Osteoblast (primary cell): ENCODE data around the gene AUTS2. TPM values are rescaled to one million over a fixed set of nuclear protein-coding genes. Genes with fewer than 3 reads are reported as not detected.
"Not testable (repeated sequence)": the region's sequence is repeated elsewhere in the genome, so short reads cannot be mapped to it uniquely, and the experiment has no call there.

Source experiments
- DNase-seq: peaks from one replicate; pipeline ENCODE4 v3.0.0; 2011; ENCODE audit warnings: low spot score, mixed read lengths; ENCODE audit not compliant: insufficient read length; ENCODE audit errors: missing footprints
- H2AFZ ChIP-seq: 2 replicates; pipeline ENCODE4 v1.6.0; 2011; ENCODE audit warnings: mild to moderate bottlenecking, low read length
- H3K27ac ChIP-seq: 2 replicates; pipeline ENCODE4 v1.5.1; 2011; ENCODE audit warnings: mild to moderate bottlenecking, low read depth, low read length, moderate library complexity
- H3K27me3 ChIP-seq: 2 replicates; pipeline ENCODE4 v1.6.0; 2012; ENCODE audit warnings: mild to moderate bottlenecking, control low read depth, inconsistent platforms, low read length, moderate library complexity; ENCODE audit not compliant: insufficient read depth
- H3K36me3 ChIP-seq: 2 replicates; pipeline ENCODE4 v1.5.1; 2011; ENCODE audit warnings: mild to moderate bottlenecking, low read length, control low read depth, moderate library complexity; ENCODE audit not compliant: insufficient read depth
- H3K4me1 ChIP-seq: 2 replicates; pipeline ENCODE4 v1.5.1; 2011; ENCODE audit warnings: mild to moderate bottlenecking, low read length, control low read depth, moderate library complexity; ENCODE audit not compliant: insufficient read depth
- H3K4me2 ChIP-seq: 2 replicates; pipeline ENCODE4 v1.6.0; 2011; ENCODE audit warnings: mild to moderate bottlenecking, low read length; ENCODE audit not compliant: insufficient read depth
- H3K4me3 ChIP-seq: fragments of 200-600 bp; sonication (generic); 3 replicates; pipeline ENCODE4 v1.5.1; 2012; ENCODE audit warnings: mild to moderate bottlenecking, low read length, inconsistent platforms; ENCODE audit not compliant: insufficient read depth
- H3K79me2 ChIP-seq: 2 replicates; pipeline ENCODE4 v1.6.0; 2012; ENCODE audit warnings: mild to moderate bottlenecking, low read length, control low read depth, inconsistent platforms; ENCODE audit not compliant: insufficient read depth
- H3K9me3 ChIP-seq: 2 replicates; pipeline ENCODE4 v1.5.1; 2011; ENCODE audit warnings: low read depth, low read length, control low read depth
- H4K20me1 ChIP-seq: 2 replicates; pipeline ENCODE4 v1.6.0; 2012; ENCODE audit warnings: mild to moderate bottlenecking, low read length, control low read depth; ENCODE audit not compliant: insufficient read depth
- total RNA-seq: library from RNA; depleted of rRNA; stranded (reverse); fragments of >200 nt; gene quantifications from 2 replicates; pipeline ENCODE4 v1.2.3, GENCODE V29; 2012
- TF ChIP-seq, protein P1 (sequence below): IDR thresholded peaks from 2 replicates; pipeline ENCODE4 v1.5.1; 2011; ENCODE audit warnings: mild to moderate bottlenecking, low read depth, low read length, moderate library complexity; ENCODE audit errors: extremely low read depth

AUTS2 gene
- total RNA-seq, 1 donor, result 15.2 TPM

DNA sequence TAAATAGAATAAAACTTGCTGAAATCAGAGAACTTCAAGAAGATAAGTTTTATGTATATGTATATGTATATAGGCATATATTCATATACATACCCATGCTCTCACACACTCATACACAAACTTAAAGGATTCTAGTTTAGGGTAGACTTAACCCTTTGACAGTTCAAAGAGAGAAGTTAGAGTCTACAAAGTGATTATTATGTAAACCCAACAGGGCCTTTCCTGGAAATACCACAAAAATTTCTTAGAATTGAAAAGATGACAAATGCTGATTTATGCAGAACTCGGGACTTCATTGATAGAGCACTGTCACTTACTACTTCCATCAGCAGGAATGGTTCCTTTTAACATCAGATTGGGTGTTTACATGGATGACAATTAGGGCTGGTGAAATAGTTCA lies 763.5 kb downstream of the AUTS2 start:
- TF ChIP-seq, protein P1, sequence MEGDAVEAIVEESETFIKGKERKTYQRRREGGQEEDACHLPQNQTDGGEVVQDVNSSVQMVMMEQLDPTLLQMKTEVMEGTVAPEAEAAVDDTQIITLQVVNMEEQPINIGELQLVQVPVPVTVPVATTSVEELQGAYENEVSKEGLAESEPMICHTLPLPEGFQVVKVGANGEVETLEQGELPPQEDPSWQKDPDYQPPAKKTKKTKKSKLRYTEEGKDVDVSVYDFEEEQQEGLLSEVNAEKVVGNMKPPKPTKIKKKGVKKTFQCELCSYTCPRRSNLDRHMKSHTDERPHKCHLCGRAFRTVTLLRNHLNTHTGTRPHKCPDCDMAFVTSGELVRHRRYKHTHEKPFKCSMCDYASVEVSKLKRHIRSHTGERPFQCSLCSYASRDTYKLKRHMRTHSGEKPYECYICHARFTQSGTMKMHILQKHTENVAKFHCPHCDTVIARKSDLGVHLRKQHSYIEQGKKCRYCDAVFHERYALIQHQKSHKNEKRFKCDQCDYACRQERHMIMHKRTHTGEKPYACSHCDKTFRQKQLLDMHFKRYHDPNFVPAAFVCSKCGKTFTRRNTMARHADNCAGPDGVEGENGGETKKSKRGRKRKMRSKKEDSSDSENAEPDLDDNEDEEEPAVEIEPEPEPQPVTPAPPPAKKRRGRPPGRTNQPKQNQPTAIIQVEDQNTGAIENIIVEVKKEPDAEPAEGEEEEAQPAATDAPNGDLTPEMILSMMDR, result no peak
- DNase-seq, result no peak
- Histone ChIP-seq H3K4me2 (no peak overlapping the region), H2AFZ (no peak overlapping the region), H3K79me2 (no peaks in the 10 kb centered on the region), H3K4me3 (no peak overlapping the region), H3K27me3 (no peaks in the 10 kb centered on the region), H3K4me1 (no peaks in the 10 kb centered on the region), H3K9me3 (no peaks in the 10 kb centered on the region), H4K20me1 (no peaks in the 10 kb centered on the region), H3K27ac (no peak overlapping the region), H3K36me3 (no peaks in the 10 kb centered on the region)

DNA sequence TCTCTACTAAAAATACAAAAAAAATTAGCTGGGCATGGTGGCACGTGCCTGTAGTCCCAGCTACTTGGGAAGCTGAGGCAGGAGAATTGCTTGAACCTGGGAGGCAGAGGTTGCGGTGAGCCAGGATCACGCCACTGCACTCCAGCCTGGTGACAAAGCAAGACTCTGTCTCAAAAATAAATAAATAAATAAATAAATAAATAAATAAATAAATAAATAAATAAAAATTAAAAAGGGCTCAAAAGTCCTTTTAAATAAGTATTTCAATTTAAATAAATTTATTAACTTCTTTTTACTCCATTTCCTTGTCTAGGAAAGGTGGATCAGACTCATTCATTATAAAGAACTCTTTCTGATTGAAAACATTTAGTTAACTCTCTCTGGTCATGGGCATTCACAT lies 766.1 kb downstream of the AUTS2 start:
- not testable (repeated sequence) for H3K4me1 ChIP-seq, H3K36me3 ChIP-seq

DNA sequence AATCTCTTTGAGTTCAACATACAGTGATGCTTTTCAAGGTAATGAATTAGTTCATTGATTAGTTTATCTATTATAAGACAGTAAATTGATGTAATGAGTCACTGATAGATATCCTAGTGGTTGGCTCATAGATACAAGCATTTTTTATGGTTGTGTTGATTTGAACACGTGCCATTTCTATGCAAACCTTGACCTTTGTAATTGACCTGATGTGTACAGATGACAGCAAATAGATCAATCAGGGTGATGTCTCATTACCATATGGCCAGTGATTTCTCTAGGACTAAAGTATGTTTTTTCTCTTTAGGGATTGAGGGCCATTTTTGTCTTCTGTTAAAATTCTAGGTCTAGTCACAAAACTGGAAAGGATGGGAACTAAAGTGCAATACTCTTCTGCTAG lies 773.4 kb downstream of the AUTS2 start:
- Histone ChIP-seq H3K27ac (no peak overlapping the region), H3K27me3 (no peaks in the 10 kb centered on the region), H3K36me3 (no peaks in the 10 kb centered on the region), H4K20me1 (no peaks in the 10 kb centered on the region), H3K4me3 (no peak overlapping the region), H2AFZ (no peak overlapping the region), H3K79me2 (no peaks in the 10 kb centered on the region), H3K4me1 (no peaks in the 10 kb centered on the region), H3K9me3 (no peaks in the 10 kb centered on the region), H3K4me2 (no peak overlapping the region)
- TF ChIP-seq, protein P1, result no peak
- no peak for DNase-seq

More for the DNA sequence above, 766.1 kb downstream of the AUTS2 start:
- not testable (repeated sequence) for H3K4me3 ChIP-seq, DNase-seq, H3K27me3 ChIP-seq, H3K27ac ChIP-seq, H3K4me2 ChIP-seq, H4K20me1 ChIP-seq, H2AFZ ChIP-seq, H3K79me2 ChIP-seq, H3K9me3 ChIP-seq

DNA sequence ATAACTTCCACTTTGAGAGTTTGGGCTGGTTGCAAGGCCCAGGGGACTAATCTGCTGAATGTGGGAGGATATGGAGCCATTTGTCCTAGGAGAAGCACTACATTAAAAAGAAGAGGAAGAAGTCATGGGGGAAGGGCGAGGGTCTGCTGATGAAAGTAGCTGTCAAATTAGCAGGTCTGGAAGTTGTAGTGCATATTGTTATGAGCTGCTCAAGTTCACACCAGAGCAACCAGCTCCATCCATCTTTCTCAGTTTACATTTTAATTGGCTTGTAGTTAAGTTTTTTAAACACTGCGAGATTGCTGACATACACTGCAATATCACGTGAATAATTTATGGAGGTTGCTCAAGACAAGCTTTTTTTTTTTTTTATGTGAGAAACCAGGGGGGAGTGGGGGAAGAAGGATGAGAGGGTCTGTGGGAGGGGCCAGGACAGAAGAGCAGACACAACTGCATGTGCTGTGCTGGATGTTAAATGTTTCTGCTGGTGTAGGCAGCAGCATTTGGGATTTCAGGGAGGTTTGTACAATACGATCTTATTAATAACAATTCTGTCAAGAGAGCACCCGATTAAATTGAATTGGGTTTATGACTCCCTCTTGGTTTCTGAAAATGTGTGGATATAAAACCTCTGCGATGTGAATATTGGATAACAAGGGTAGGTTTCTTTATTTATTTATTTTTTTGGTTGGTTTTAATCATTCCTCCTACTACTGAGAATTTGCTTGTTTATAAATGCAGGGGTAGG lies 774.7 kb downstream of the AUTS2 start:
- TF ChIP-seq, protein P1, result no peak
- H3K27me3 ChIP-seq, result no peaks in the 10 kb centered on the region
- DNase-seq, result no peak
- no peaks in the 10 kb centered on the region for H4K20me1 ChIP-seq
- H3K9me3 ChIP-seq, result no peaks in the 10 kb centered on the region
- H3K36me3 ChIP-seq, result no peaks in the 10 kb centered on the region
- H3K4me1 ChIP-seq, result no peaks in the 10 kb centered on the region
- H3K27ac ChIP-seq, result no peak overlapping the region
- no peaks in the 10 kb centered on the region for H3K79me2 ChIP-seq
- H2AFZ ChIP-seq, result no peak overlapping the region
- no peak overlapping the region for H3K4me2 ChIP-seq
- no peak overlapping the region for H3K4me3 ChIP-seq
